Right lobe of liver (tissue), 6 donors: Measurements from ENCODE around the gene GLS. TPM values are rescaled to one million over a fixed set of nuclear protein-coding genes. Genes with fewer than 3 reads are reported as not detected.

Source experiments
- ATAC-seq, 4 donors: fragments of 200-7000 bp; cut with Tn5 transposase; one replicate each; pipeline ENCODE4 v1.9.1; 2020; ENCODE audit warnings: mild to moderate bottlenecking in 4 of 4, moderate library complexity in 4 of 4
- DNase-seq, 3 donors: peaks; one replicate each; pipeline ENCODE4 v3.0.0-alpha.2; 2020
- H3K27ac ChIP-seq, 3 donors: fragments of 200-600 bp; one replicate each; pipeline ENCODE4 v1.8.0; 2022
- H3K27me3 ChIP-seq, 2 donors: fragments of 200-600 bp; one replicate each; pipeline ENCODE4 v1.8.0; 2022
- H3K36me3 ChIP-seq, 4 donors: fragments of 200-600 bp; sonication (generic) in 1 of 4; one replicate each; pipeline versions ENCODE4 v1.5.1 to v1.8.0; 2017 to 2022; ENCODE audit warnings: control low read depth in 1 of 4
- H3K4me1 ChIP-seq, 4 donors: fragments of 200-600 bp; sonication (generic) in 1 of 4; one replicate each; pipeline versions ENCODE4 v1.5.1 to v1.8.0; 2017 to 2022; ENCODE audit warnings: control low read depth in 1 of 4
- H3K4me3 ChIP-seq, 3 donors: fragments of 200-600 bp; one replicate each; pipeline ENCODE4 v1.8.0; 2022
- H3K9me3 ChIP-seq, 4 donors: fragments of 200-600 bp; sonication (generic) in 1 of 4; one replicate each; pipeline versions ENCODE4 v1.5.1 to v1.8.0; 2017 to 2022; ENCODE audit warnings: control low read depth in 1 of 4
- CTCF ChIP-seq, 4 donors: fragments of 200-600 bp in 3 of 4; fragments of 450-650 bp in 1 of 4; IDR thresholded peaks; one replicate each; pipeline versions ENCODE4 v1.5.1 to v1.8.0; 2016 to 2022; ENCODE audit warnings: antibody characterized with exemption in 4 of 4, mild to moderate bottlenecking in 2 of 4
- POLR2A ChIP-seq: fragments of 450-650 bp; IDR thresholded peaks from one replicate; pipeline ENCODE4 v1.6.1; 2017; ENCODE audit warnings: antibody characterized with exemption, mild to moderate bottlenecking
- WGBS: methylation state at CpG from one replicate; pipeline ENCODE4 v1.1.6; 2018; ENCODE audit warnings: low coverage, low lambda C conversion rate; ENCODE audit not compliant: insufficient coverage; ENCODE audit errors: missing lambda C conversion rate; 5-methylcytosine and 5-hydroxymethylcytosine counted together
- intact Hi-C, 2 donors: fragments of 100-400 bp; cut with DNase I; formaldehyde crosslinking; loops; one replicate each; pipeline versions ENCODE4 v1.11.2 to v1.14.1; 2022
- total RNA-seq, 6 experiments: library from RNA; depleted of rRNA in 2 of 6; stranded (reverse); fragments of >200 nt in 2 of 6; fragmentation: NEBNext Ultra II Directional in 3 of 6; extraction: Animal tissue kit (Norgen Biotek cat#: 25700) in 3 of 6; gene quantifications; one replicate each; pipeline versions ENCODE4 v1.1.0 to v1.2.4, GENCODE V29; 2016 to 2023
- donor health status: DM: no; HTN: yes; CAD: no.
- donor health status: DM: no; HTN: no; CAD: no.
- donor health status: DM: no; HTN: no; CAD: no.
- donor health status: DM: no; HTN: yes; CAD: no.
- donor health status: DM: no; HTN: yes; CAD: no.

The GLS gene
- total RNA-seq, 6 experiments from 2014 or later: 6.6 to 25.0 (median 16.9) TPM

- no CpG with 5 or more reads among the region's 1 CpG for WGBS
- Histone ChIP-seq H3K4me3 (no peak overlapping the region), H3K9me3 (no peaks in the 10 kb centered on the region), H3K36me3 (peaks cover 11 to 99% (median 54%) of the 10 kb centered on the region in 4 donors), H3K27ac (no peak overlapping the region), H3K27me3 (no peaks in the 10 kb centered on the region), H3K4me1 (peaks cover 0 to 3% (median 0%) of the 10 kb centered on the region in 4 donors)
- intact Hi-C loops: no loop called here
- no peak for TF ChIP-seq POLR2A
- TF ChIP-seq CTCF (IDR thresholded peaks at IDR 0.05): no peak
- ATAC-seq: no peak
- no peak for DNase-seq
These were observed 101.1 kb downstream of the GLS start for GRCh38 chr2:190981733-190982132.

DNA sequence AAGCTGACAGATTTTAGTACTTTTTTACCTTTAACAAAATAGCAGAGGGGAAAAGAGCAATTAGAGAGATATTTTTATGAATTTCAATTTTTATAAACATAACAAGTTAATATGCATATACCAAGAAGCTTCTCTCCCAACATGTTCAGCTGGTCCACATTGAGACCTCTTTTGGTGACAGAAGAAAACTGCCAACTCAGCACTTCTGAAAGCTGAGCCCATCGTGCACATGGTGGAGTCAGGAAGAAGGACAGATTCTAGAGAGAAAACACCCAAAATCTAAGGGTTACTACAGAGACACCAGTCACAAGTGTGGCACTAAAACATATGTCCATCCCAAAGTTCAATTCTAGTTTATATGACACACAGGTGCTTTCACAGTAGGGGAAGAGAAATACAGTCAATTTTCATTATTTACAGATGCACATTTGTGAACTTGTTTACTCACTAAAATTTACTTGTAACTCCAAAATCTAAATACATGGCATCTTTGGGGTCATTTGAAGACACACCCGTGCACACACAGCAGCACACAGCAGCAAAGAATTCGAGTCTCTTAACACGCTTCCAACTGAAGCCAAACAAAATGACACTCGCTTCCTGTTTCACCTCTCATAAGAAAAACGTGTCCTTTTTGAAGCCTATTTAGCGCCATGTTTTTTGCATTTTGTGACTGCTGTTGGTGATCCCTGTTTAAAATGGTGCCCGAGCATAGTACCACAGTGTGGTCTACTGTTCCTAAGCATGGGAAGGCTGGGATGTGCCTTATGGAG, 101.8 kb downstream of the GLS start:
- intact Hi-C loops: no loop called here
- WGBS: 91% methylated on average over 8 of the region's 8 CpGs
- ATAC-seq (no peak), DNase-seq (no peak)
- H3K4me3 ChIP-seq: no peak overlapping the region
- H3K27me3 ChIP-seq: no peaks in the 10 kb centered on the region
- H3K4me1 ChIP-seq: peaks cover 0 to 4% (median 0%) of the 10 kb centered on the region in 4 donors
- H3K9me3 ChIP-seq: no peaks in the 10 kb centered on the region
- no peak overlapping the region for H3K27ac ChIP-seq
- H3K36me3 ChIP-seq: peaks cover 11 to 99% (median 54%) of the 10 kb centered on the region in 4 donors
- TF ChIP-seq CTCF (IDR thresholded peaks at IDR 0.05): no peak
- TF ChIP-seq POLR2A: no peak

DNA sequence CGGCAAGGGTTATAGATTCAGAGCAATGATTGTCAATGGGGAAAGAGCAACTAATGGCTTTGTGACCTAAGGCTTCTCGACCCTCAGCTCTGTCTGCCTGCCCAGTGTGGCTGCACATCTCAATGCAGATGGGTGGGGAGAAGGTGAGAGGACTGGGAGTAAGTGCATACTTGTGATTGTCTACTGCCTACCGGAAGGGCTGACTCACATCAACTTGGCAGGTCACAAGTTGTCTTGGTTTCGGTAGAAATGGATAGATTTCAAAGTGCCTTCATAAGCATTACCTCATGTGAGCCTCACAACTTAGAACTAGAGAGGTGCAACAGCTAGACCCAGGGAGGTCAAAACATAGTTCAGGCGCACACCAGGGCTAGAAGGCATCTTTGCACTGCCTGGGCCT, 104.0 kb downstream of the GLS start:
- peaks cover 0 to 2% (median 0%) of the 10 kb centered on the region in 4 donors for H3K9me3 ChIP-seq
- no peak overlapping the region for H3K4me3 ChIP-seq
- ATAC-seq (no peak), DNase-seq (no peak)
- TF ChIP-seq CTCF (IDR thresholded peaks at IDR 0.05) (no peak), POLR2A (no peak)
- no peak overlapping the region for H3K27ac ChIP-seq
- 70% methylated on average over 4 of the region's 5 CpGs for WGBS
- H3K27me3 ChIP-seq: no peaks in the 10 kb centered on the region
- H3K36me3 ChIP-seq: peaks cover 11 to 97% (median 56%) of the 10 kb centered on the region in 4 donors
- peaks cover 0 to 4% (median 0%) of the 10 kb centered on the region in 4 donors for H3K4me1 ChIP-seq
- intact Hi-C loops: no loop called here

DNA sequence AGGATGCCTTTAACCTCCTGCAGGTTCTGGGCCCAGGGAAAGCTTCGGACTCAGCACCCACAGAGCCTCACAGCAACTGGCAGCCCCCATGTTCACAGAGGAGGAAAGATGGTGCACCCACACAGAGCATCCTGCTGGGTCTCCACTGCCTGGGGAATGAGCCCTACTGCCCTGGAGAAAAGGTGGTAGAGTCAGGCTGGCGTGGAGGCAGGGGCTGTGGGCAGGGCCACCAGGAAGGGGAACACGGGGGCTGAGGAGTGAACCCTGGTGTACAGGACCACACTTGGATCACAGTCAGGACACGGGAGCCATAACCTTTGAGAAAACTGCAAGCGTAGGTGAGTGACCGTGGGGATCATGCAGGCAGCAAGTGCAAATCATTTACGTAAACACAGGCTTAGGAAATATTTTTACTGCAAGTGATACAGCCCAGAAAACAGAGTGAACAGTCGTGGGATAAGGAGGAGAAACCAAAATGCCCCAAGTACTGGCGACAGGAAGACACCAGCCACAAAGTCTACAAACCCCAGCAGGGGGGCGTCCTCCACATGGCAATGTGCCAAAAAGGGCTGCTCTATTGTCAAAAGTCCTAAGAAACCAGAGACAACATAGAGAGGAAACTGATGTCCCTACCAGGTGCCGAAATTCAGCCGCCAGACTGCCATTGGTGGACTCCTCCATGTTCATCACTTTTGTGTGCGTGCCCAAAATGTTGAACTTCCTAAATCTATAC, 105.8 kb downstream of the GLS start:
- Histone ChIP-seq H3K4me3 (no peak overlapping the region), H3K4me1 (peaks cover 0 to 4% (median 0%) of the 10 kb centered on the region in 4 donors), H3K36me3 (peaks cover 12 to 97% (median 59%) of the 10 kb centered on the region in 4 donors), H3K27ac (peak overlapping the region in 2 of 3 donors; percentile 43 to 51), H3K9me3 (peaks cover 0 to 2% (median 0%) of the 10 kb centered on the region in 4 donors), H3K27me3 (no peaks in the 10 kb centered on the region)
- WGBS: 38% methylated on average over 12 of the region's 13 CpGs
- TF ChIP-seq POLR2A (no peak), CTCF (IDR thresholded peaks at IDR 0.05) (no peak)
- intact Hi-C loops: no loop called here
- ATAC-seq (peak; percentile 68 to 92 (median 82)), DNase-seq (peak in 2 of 3 donors; percentile 30 to 67)
